Type B pancreatic cell (in vitro differentiated cells): ENCODE results near the gene ARMC12. TPM values are rescaled to one million over a fixed set of nuclear protein-coding genes. Genes with fewer than 3 reads are reported as not detected.

Experiments
- DNase-seq: peaks from one replicate; pipeline ENCODE4 v3.0.0; 2021; ENCODE audit warnings: mixed read lengths; ENCODE audit not compliant: unreplicated experiment; ENCODE audit errors: extremely low spot score
- H3K27ac Mint-ChIP-seq: 2 replicates; pipeline ENCODE4 v1.8.0; 2021; ENCODE audit warnings: mild to moderate bottlenecking, mixed read lengths
- H3K27me3 Mint-ChIP-seq: 2 replicates; pipeline ENCODE4 v1.8.0; 2021; ENCODE audit warnings: mixed read lengths
- H3K36me3 Mint-ChIP-seq: 2 replicates; pipeline ENCODE4 v1.8.0; 2021; ENCODE audit warnings: mixed read lengths
- H3K4me1 Mint-ChIP-seq: one replicate; pipeline ENCODE4 v1.8.0; 2021; ENCODE audit warnings: mixed read lengths; ENCODE audit not compliant: unreplicated experiment
- H3K4me3 Mint-ChIP-seq: 2 replicates; pipeline ENCODE4 v1.8.0; 2021; ENCODE audit warnings: mild to moderate bottlenecking, mixed read lengths
- H3K9me3 Mint-ChIP-seq: 2 replicates; pipeline ENCODE4 v1.8.0; 2021; ENCODE audit warnings: mixed read lengths
- CTCF ChIP-seq: fragments of 200-600 bp; sonication (generic); conservative IDR thresholded peaks from 2 replicates; pipeline ENCODE4 v1.5.0; 2021; ENCODE audit warnings: antibody characterized with exemption, mild to moderate bottlenecking
- total RNA-seq: library from RNA; stranded (reverse); gene quantifications from 2 replicates; pipeline ENCODE4 v1.2.1, GENCODE V29; 2021; ENCODE audit warnings: low replicate concordance

The ARMC12 gene
- total RNA-seq, 1 donor from 2014 or later = 1.8 TPM

- TF ChIP-seq CTCF = no peak
- no peak for DNase-seq
- Mint-ChIP-seq H3K4me3 (no peak overlapping the region), H3K27me3 (peaks cover 26% of the 10 kb centered on the region), H3K36me3 (no peaks in the 10 kb centered on the region), H3K27ac (no peak overlapping the region), H3K4me1 (peaks cover 3% of the 10 kb centered on the region), H3K9me3 (no peaks in the 10 kb centered on the region)
Measured at GRCh38 chr6:35774116-35774794, 37.4 kb downstream of the ARMC12 start.

DNA sequence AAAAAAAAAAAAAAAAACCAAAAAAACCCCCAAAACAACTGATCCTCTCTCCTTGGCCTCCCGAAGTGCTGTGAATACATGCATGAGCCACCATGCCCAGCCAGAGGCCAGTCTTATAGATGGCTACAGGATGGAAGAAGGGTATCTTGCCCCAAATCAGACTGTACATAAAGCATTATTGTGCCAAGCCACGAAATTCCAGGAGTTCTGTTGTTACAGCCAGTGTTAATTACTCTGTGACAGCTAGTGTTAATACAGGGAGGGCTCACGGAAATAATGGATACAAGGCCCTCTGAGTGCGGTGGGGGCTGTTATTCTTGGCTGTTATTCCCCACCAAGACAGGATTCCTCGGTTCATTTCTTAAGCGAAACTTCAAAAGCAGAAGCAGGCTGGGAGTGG lies 38.2 kb downstream of the ARMC12 start:
- DNase-seq = no peak
- H3K36me3 Mint-ChIP-seq = no peaks in the 10 kb centered on the region
- no peak for TF ChIP-seq CTCF
- no peak overlapping the region for H3K27ac Mint-ChIP-seq
- peaks cover 3% of the 10 kb centered on the region for H3K4me1 Mint-ChIP-seq
- H3K27me3 Mint-ChIP-seq = peaks cover 29% of the 10 kb centered on the region
- H3K9me3 Mint-ChIP-seq = no peaks in the 10 kb centered on the region
- peak overlapping the region; percentile 28 for H3K4me3 Mint-ChIP-seq

DNA sequence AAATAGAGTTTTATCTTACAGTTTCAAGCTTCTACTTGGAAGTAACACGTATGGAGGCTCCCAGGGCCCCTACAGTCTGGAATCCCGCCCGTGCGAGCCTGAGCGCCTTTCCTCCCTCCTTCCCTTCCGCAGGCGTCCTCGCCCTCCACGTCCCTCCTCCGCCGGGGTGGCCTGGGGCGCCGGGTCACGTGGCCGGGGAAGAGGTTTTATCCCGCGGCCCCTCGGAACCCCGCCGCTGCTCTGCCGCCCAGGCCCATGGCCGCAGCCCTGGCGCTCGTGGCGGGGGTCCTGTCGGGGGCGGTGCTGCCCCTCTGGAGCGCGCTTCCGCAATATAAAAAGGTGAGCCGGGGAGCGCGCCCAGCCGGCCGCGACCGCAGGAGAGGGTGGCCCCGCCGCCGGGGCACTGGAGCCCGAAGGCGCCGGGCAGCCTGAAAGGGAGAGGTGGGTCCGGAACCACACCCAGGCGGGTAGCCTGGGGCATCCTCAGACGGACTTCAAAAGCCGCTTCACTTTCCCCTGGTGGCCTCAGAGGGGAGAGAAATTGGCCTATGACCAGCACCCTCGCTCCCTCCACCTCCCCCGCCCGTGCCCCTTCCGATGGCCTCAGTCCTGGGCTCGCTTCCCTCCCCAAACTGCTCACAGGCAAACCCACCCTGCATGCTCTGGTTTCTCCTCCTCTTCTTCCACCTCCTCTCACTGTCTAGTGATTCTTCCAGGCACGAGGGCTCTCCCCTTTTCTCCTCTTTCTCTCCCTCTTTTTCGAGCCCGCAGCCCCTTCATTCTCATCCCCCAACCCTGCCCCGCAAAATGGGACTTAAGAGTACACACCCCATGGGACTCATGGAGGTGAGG lies 39.8 kb downstream of the ARMC12 start, which contains the start of gene CLPSL2:
CLPSL2 (plus strand) TSS at position 235 of the 852 bp plus-strand sequence; CDS start at position 256, 21 bp downstream.
- peak within 1 kb of the TSS; percentile 84 for H3K4me3 Mint-ChIP-seq
- H3K9me3 Mint-ChIP-seq = no peaks in the 10 kb centered on the region
- peak; percentile 48 for TF ChIP-seq CTCF
- DNase-seq = no peak
- H3K27me3 Mint-ChIP-seq = peaks cover 29% of the 10 kb centered on the region
- H3K36me3 Mint-ChIP-seq = no peaks in the 10 kb centered on the region
- H3K27ac Mint-ChIP-seq = no peak within 1 kb of the TSS
- H3K4me1 Mint-ChIP-seq = peaks cover 3% of the 10 kb centered on the region

- H3K9me3 Mint-ChIP-seq = no peaks in the 10 kb centered on the region
- TF ChIP-seq CTCF = no peak
- H3K4me1 Mint-ChIP-seq = peaks cover 3% of the 10 kb centered on the region
- H3K27ac Mint-ChIP-seq = no peak overlapping the region
- H3K36me3 Mint-ChIP-seq = no peaks in the 10 kb centered on the region
- peak overlapping the region; percentile 84 for H3K4me3 Mint-ChIP-seq
- peaks cover 29% of the 10 kb centered on the region for H3K27me3 Mint-ChIP-seq
- no peak for DNase-seq
Measured at GRCh38 chr6:35777356-35778102, 40.7 kb downstream of the ARMC12 start.

GRCh38 chr6:35778437-35778836 lies 41.6 kb downstream of the ARMC12 start:
- H3K27ac Mint-ChIP-seq = no peak overlapping the region
- no peak for TF ChIP-seq CTCF
- no peaks in the 10 kb centered on the region for H3K36me3 Mint-ChIP-seq
- H3K4me3 Mint-ChIP-seq = peak overlapping the region; percentile 35
- H3K4me1 Mint-ChIP-seq = peaks cover 3% of the 10 kb centered on the region
- peaks cover 29% of the 10 kb centered on the region for H3K27me3 Mint-ChIP-seq
- H3K9me3 Mint-ChIP-seq = no peaks in the 10 kb centered on the region
- no peak for DNase-seq
